ENCODE measurements around the gene SPDYE9.
"Not testable (repeated sequence)": the region's sequence is repeated elsewhere in the genome, so short reads cannot be mapped to it uniquely, and the experiment has no call there.

SPDYE9 gene

DNA sequence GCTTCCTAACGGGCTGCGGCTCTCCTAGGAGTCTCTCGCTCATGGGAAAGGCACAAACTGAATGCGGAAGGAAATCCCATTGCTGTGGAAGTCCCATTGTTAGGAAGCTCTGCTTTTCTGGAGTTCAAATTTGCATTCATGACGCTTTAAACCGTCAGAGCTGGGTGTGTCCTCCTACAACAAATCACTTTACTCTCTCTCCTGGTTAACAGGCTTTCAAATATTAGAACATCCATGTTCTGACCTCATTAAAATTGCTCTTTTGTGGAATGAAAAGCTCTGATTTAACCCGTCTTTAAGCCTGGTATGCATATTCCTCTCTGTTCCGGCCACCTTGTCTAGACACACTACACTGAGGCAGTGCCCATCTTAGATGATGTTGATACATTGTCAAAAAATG, at the start of gene SPDYE9:
TSS of gene SPDYE9 (minus strand) at position 101 of the 400 bp plus-strand sequence. CDS start 1,800 bp downstream, outside the sequence.
- DNase-seq (ENCODE audit: low spot score), result not testable (repeated sequence)

DNA sequence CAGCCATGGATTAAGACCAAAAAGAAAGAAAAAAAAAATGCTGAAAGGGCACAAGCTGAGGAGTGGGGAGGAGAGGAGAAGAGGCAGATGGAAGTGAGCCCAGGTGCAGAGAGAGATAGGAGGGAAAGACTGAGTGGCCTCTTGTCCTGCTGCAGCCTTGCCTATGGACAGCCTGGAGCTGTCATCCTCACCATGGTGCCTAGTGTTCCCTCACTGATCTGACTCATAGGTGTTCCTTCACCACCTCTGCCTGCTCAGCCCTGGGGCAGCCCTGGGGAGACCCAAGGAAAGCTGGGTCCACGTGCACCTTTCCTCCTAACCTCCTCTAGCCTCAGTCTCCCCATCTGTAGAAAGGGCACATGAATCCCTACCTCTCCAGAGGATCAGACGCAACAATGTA, 49.0 kb upstream of the SPDYE9 start:
- DNase-seq (ENCODE audit: low spot score), result not testable (repeated sequence)

DNA sequence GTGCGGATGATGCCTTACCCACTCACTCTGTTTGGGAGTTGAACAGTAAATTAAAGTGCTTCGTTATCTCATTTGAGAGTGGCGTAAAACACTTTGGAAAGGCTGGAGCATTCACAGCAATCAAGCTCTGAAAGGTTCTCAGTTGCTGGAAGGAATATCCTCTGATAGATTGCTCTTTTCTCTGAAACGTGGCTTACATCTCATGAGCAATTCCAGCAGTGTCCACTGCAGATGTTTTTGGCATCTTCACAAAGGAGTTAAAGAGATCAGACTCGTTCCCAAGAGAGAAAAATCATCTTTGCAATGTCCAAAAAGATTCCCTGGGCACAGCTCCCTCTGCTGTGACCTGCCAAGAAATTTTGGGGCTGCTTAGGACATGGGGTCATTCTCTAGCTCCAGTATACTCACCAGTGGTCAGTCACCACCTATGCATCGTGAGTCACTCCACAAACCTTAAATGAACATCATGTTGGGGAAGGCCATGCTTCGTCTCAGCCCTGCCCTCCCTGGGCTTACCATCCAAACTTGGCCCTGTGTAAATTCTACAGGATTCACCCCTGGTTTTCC, 46.9 kb upstream of the SPDYE9 start:
- DNase-seq (ENCODE audit: low spot score), result not testable (repeated sequence)

- not testable (repeated sequence) for DNase-seq (ENCODE audit: low spot score)
These were observed 44.8 kb upstream of the SPDYE9 start for GRCh38 chr7:73130612-73131011.

DNA sequence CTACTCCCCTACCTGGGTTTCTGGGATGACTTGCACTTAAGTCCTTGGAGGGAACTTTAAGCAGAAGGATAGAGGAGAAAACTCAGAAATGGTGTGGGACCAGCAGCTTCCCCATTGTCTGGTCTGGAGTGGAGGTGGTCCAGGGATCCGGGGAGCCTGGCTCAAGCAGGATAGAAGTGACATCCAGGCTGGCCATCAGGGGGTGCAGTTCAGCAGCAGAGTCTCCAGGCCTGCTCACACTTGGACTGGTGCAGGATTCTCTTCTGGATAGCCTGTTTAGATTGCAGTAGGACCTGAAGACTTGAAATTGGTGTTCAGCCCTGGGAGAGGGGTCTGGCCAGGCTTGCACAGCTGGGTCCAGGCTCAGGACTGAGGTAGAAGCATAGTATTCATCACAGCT, 38.3 kb upstream of the SPDYE9 start:
- DNase-seq (ENCODE audit: low spot score), result not testable (repeated sequence)

DNA sequence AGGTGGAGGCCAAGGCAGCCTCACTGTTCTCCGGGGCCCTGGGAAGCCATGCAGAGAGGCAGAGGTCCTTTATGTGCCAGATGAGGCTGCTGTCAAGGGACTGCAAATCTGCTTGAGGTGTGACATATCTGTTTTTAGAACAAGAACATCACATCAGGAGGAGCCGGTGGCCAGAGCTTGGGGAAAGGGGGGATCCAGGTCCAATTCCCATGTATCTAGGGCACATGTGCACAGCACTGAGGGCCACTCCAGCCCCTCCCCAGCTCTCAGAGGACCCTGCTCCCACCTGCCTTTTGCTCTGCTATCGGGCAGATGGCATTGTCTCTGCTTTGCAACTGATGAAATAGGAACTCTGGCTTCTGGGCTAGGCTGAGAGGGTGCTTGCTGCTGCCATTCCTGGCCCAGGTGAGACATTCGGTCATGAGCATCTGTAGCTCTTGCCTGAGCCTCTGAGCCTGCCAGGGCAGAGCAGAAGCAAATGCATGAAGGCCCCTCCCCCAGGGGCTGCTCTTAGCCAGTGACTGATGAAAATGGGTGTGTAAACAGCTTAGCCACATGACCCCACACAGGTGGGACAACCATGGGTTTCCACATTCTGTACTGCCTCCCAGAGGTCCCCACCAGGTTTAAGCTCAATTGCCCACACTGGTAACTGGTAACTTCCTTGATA, 37.1 kb upstream of the SPDYE9 start:
- DNase-seq (ENCODE audit: low spot score), result not testable (repeated sequence)

DNA sequence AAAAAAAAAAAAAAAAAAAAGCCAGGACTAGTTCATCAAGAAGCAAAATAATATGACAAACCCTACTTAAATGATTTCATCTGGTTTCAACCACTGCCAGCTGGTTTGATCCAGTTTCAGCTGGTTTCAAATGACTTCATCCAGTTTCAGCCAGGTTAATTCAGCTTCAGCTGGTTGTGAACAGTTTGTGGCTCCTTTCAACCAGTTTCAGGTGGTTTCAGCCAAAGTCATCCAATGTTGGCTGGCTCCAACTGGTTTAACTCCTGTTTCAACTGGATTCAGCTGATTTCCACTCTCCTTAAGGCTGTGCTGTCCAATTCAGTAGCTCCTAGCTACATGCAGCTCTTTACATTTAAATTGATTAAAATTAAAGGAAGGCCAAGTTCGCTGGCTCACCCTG, 32.3 kb upstream of the SPDYE9 start:
- DNase-seq (ENCODE audit: low spot score), result not testable (repeated sequence)

DNA sequence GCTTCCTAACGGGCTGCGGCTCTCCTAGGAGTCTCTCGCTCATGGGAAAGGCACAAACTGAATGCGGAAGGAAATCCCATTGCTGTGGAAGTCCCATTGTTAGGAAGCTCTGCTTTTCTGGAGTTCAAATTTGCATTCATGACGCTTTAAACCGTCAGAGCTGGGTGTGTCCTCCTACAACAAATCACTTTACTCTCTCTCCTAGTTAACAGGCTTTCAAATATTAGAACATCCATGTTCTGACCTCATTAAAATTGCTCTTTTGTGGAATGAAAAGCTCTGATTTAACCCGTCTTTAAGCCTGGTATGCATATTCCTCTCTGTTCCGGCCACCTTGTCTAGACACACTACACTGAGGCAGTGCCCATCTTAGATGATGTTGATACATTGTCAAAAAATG, 28.0 kb downstream of the SPDYE9 start, which contains the start of gene SPDYE11:
TSS of gene SPDYE11 (minus strand) at position 101 of the 400 bp plus-strand sequence. CDS start 1,800 bp downstream, outside the sequence.
- not testable (repeated sequence) for DNase-seq (ENCODE audit: low spot score)

DNA sequence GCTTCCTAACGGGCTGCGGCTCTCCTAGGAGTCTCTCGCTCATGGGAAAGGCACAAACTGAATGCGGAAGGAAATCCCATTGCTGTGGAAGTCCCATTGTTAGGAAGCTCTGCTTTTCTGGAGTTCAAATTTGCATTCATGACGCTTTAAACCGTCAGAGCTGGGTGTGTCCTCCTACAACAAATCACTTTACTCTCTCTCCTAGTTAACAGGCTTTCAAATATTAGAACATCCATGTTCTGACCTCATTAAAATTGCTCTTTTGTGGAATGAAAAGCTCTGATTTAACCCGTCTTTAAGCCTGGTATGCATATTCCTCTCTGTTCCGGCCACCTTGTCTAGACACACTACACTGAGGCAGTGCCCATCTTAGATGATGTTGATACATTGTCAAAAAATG, 56.2 kb downstream of the SPDYE9 start, which contains the start of gene SPDYE8:
TSS of gene SPDYE8 (minus strand) at position 101 of the 400 bp plus-strand sequence. CDS start 1,800 bp downstream, outside the sequence.
- not testable (repeated sequence) for DNase-seq (ENCODE audit: low spot score)

All from activated CD4-positive, alpha-beta T cell treated with anti-CD3 and anti-CD28 coated beads, Interleukin-2, Interleukin-4, amounts not matched to agents 100 ng/mL and 50 ng/mL, durations not matched to agents 16 hours and 8 hours (primary cell).